ENCODE results near the gene SAMD7. TPM values are rescaled to one million over a fixed set of nuclear protein-coding genes. Genes with fewer than 3 reads are reported as not detected.

The SAMD7 gene
- total RNA-seq, result not detected in 2 replicates

DNA sequence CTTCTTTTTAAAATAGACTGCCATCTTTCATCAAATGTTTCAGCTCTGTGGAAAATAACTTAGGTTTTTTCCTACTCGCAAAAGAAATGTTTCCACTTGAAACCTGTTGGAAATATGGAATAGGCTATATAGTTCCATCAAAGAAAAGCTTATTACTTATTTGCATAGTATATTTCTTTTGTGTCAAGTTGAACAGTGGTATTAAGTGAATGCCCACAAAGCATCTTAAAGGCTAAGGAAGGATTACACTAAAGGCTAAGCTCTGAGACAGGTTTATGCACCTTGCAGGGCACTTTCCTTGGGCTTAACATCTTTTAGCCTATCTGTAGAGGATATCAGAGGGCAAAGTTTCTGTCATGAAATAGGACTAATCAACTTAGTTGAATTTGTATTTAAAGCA, at the start of gene SAMD7:
Gene SAMD7 (plus strand): TSS at position 301 of the 400 bp plus-strand sequence. CDS start 7,927 bp downstream, outside the sequence.

DNA sequence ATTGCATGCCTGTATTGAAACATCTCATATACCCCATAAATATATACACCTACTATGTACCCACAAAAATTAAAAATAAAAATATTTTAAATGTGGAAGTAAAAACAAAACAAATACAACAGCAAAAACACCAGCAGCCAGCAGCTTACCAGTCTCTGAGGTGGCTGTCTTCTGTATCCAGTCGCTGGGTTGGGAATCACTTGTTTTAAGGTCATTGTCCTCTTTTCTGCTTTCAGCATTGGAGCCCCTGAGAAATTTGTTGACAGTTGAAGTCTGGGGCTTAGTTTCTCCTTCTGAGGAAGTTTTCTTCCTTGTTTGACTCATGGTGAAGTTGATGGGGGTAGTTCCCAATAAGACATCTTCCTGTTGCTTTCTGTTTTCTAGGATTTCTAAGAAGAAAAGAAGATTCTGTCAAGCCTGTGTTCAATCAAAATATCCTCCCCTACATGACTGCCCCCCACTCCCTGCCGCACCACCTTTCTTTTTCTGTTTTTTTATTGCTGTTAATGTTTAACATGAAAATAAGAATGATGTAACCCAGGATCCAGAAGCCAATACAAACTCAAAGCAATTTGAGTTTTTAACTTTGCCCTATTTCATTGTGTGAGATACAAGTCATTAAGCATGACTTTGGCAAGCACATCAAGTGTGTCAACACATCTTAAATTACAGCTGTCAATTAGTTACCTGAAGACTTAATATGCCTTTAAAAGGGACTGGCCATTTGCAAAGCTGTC, 41.7 kb upstream of the SAMD7 start, which contains the start of gene LRRC31:
Gene LRRC31 (minus strand): TSS at position 452 of the 737 bp plus-strand sequence. CDS start 128 bp downstream, at position 324.

GRCh38 chr3:169966428-169966950, 55.1 kb downstream of the SAMD7 start, which contains the start of gene SEC62:
Gene SEC62 (plus strand): TSS chr3:169966807. CDS start chr3:169966823, 16 bp downstream.

Other genes with a start within 250 kb of the SAMD7 start
- gene MECOM, start 247.9 kb upstream of the SAMD7 start, total RNA-seq, result 141 and 142 TPM in 2 replicates
- gene TERC, start 146.5 kb upstream of the SAMD7 start, total RNA-seq, result 127 and 245 TPM in 2 replicates
- 4.9 TPM in 2 replicates for gene ACTRT3, start 142.0 kb upstream of the SAMD7 start, total RNA-seq
- gene MYNN, start 138.2 kb upstream of the SAMD7 start, total RNA-seq, result 17.3 and 19.0 TPM in 2 replicates
- gene LRRIQ4, start 98.7 kb upstream of the SAMD7 start, total RNA-seq, result under 0.01 and 0.19 TPM in 2 replicates
- gene LRRC34, start 98.7 kb upstream of the SAMD7 start, total RNA-seq, result 1.6 and 3.8 TPM in 2 replicates
- not detected in 2 replicates for gene LRRC31, start 41.6 kb upstream of the SAMD7 start, total RNA-seq
- 27.1 and 35.0 TPM in 2 replicates for gene SEC62, start 55.2 kb downstream of the SAMD7 start, total RNA-seq
- 5.6 and 7.7 TPM in 2 replicates for gene GPR160, start 126.4 kb downstream of the SAMD7 start, total RNA-seq

All from vein endothelial cell (primary cell).